ENCODE data around the gene RNF220. TPM values are rescaled to one million over a fixed set of nuclear protein-coding genes. Genes with fewer than 3 reads are reported as not detected.

The RNF220 gene
- total RNA-seq, 6 experiments from 2014 or later: 19.2 to 57.9 (median 23.0) TPM

DNA sequence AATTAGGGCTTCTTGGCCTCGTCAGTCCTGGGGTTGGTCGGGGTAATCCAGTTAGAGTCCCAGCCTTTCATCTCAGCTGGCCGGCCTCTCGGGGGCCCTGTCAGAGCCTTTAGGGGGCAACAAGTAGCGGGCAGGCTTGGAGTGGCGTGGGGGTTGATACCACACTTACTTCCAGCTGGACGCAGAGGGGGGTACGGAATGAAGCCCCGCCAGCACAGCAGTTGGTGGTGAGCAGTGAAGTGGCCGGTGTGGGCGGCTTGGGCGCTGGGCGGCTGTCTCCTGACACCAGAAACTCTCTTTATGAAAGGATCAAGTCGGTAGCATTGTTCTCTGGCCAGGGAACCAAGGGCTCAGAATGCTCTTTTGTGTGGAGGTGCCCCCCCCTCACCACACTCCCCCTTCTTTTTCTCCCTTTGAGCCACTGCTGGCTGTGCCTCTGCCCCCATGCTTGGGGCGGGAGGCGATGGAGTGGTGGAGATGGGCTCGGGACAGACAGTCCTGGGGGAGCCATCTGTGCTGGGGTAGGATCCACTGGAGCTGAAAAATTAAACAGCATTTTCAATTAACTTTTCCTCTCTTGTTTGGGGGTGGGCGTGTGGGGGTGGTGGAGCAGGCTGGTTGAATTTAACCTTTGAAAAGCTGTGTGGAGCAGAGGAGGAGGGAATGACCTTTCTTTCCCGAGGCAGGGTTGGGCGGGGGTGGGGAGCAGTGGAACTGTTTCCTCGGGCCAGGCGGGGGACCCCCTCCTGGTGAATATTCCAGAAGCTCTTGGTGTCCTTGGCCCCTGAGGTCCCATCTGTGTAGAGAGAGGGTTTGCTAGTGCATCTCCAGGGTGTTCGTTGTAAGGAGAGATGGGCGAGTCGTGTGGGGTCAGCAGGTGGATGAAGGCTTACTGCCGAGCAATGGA, 102.7 kb downstream of the RNF220 start:
- H3K36me3 ChIP-seq: no peaks in the 10 kb centered on the region
- no peaks in the 10 kb centered on the region for H3K9me3 ChIP-seq
- no peak overlapping the region for H3K4me3 ChIP-seq
- DNase-seq: no peak
- intact Hi-C loops (cut with DNase I): no loop called here
- no peak overlapping the region for H3K27ac ChIP-seq
- TF ChIP-seq, protein P1, sequence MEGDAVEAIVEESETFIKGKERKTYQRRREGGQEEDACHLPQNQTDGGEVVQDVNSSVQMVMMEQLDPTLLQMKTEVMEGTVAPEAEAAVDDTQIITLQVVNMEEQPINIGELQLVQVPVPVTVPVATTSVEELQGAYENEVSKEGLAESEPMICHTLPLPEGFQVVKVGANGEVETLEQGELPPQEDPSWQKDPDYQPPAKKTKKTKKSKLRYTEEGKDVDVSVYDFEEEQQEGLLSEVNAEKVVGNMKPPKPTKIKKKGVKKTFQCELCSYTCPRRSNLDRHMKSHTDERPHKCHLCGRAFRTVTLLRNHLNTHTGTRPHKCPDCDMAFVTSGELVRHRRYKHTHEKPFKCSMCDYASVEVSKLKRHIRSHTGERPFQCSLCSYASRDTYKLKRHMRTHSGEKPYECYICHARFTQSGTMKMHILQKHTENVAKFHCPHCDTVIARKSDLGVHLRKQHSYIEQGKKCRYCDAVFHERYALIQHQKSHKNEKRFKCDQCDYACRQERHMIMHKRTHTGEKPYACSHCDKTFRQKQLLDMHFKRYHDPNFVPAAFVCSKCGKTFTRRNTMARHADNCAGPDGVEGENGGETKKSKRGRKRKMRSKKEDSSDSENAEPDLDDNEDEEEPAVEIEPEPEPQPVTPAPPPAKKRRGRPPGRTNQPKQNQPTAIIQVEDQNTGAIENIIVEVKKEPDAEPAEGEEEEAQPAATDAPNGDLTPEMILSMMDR (IDR thresholded peaks at IDR 0.05): no peak
- no peak for TF ChIP-seq POLR2A (IDR thresholded peaks at IDR 0.05)
- WGBS (ENCODE audit: insufficient coverage, low coverage, low lambda C conversion rate, missing lambda C conversion rate): 48% methylated on average over 16 of the region's 26 CpGs
- no peak for ATAC-seq
- no peaks in the 10 kb centered on the region for H3K27me3 ChIP-seq
- no peaks in the 10 kb centered on the region for H3K4me1 ChIP-seq

DNA sequence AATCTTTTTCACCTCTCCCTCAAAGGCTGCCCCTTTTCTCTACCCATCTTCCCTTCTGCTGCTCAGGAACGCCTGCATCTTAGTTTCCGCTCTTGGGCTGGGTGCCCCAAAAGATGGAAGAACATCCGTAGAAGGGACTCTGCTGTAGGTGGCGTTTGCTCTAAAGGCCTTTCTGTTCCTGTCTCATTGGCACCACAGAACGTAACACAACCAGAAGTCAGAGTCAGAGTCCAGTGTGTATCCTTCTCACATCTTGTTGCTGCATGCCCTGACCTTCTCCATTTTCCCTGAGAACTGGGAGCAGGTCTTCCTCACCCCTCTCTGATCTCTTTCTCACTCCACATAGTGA, 103.3 kb downstream of the RNF220 start:
- no peaks in the 10 kb centered on the region for H3K36me3 ChIP-seq
- intact Hi-C loops (cut with DNase I): no loop called here
- H3K9me3 ChIP-seq: no peaks in the 10 kb centered on the region
- DNase-seq (no peak), ATAC-seq (no peak)
- H3K27ac ChIP-seq: no peak overlapping the region
- TF ChIP-seq POLR2A (IDR thresholded peaks at IDR 0.05): no peak
- TF ChIP-seq, protein P1 (IDR thresholded peaks at IDR 0.05): no peak
- H3K4me3 ChIP-seq: no peak overlapping the region
- H3K27me3 ChIP-seq: no peaks in the 10 kb centered on the region
- no peaks in the 10 kb centered on the region for H3K4me1 ChIP-seq
- WGBS (ENCODE audit: insufficient coverage, low coverage, low lambda C conversion rate, missing lambda C conversion rate): 74% methylated on average over 5 of the region's 5 CpGs

DNA sequence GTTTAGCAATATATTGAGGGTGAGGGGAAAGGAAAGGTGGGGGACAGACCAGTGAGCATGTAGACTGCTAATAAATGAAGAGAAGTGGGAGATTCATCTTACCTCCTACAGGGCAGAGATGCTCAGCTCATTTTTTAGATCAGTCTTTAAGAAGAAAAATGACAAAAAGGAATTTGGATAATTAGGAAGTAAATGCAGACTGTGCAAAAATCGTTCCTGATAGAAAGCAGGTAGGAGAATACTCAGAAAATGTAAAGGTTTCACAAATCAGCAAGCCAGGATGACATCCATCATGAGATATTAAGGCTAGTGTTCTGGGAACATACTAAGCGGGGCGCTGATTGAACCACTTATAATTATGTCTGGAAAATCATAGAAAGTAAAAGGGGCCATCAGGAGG, 106.3 kb downstream of the RNF220 start:
- H3K4me1 ChIP-seq: no peaks in the 10 kb centered on the region
- ATAC-seq (no peak), DNase-seq (no peak)
- TF ChIP-seq, protein P1 (IDR thresholded peaks at IDR 0.05): no peak
- no peak for TF ChIP-seq POLR2A (IDR thresholded peaks at IDR 0.05)
- no peaks in the 10 kb centered on the region for H3K9me3 ChIP-seq
- H3K36me3 ChIP-seq: no peaks in the 10 kb centered on the region
- H3K27me3 ChIP-seq: no peaks in the 10 kb centered on the region
- H3K27ac ChIP-seq: no peak overlapping the region
- intact Hi-C loops (cut with DNase I): no loop called here
- H3K4me3 ChIP-seq: no peak overlapping the region
- 74% methylated on average over 3 of the region's 3 CpGs for WGBS (ENCODE audit: insufficient coverage, low coverage, low lambda C conversion rate, missing lambda C conversion rate)

DNA sequence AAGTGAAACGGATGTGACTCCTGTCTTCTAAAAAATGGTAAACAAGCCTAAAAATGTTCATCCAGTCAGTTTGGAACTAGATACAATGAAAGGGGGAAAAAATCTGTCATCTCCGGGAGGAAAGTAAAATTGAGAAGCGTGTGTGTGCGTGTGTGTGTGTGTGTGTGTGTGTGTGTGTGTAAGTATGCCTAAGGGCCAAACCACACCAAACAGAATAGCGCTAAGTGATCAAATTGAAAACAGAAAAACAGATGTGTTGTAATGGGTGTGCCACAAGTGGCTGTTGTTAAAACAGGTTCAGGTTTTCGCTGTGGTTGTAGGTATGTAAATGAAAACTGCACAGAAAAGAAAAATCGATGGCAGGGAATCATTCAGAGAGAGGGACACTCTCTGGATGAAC, 106.7 kb downstream of the RNF220 start:
- WGBS (ENCODE audit: insufficient coverage, low coverage, low lambda C conversion rate, missing lambda C conversion rate): 53% methylated on average over 7 of the region's 7 CpGs
- intact Hi-C loops (cut with DNase I): no loop called here

More for the DNA sequence above, 106.7 kb downstream of the RNF220 start:
- Histone ChIP-seq H3K4me1 (no peaks in the 10 kb centered on the region), H3K36me3 (no peaks in the 10 kb centered on the region), H3K27ac (no peak overlapping the region), H3K27me3 (no peaks in the 10 kb centered on the region), H3K4me3 (no peak overlapping the region), H3K9me3 (no peaks in the 10 kb centered on the region)
- DNase-seq (no peak), ATAC-seq (no peak)
- TF ChIP-seq, protein P1 (IDR thresholded peaks at IDR 0.05): no peak
- TF ChIP-seq POLR2A (IDR thresholded peaks at IDR 0.05): no peak
